ENCODE measurements around the gene CDKAL1. TPM values are rescaled to one million over a fixed set of nuclear protein-coding genes. Genes with fewer than 3 reads are reported as not detected.

Gene CDKAL1
- total RNA-seq, 1 donor from 2014 or later = 24.8 TPM

- Mint-ChIP-seq H3K27me3 (ENCODE audit: unreplicated experiment) (peaks cover 1% of the 10 kb centered on the region), H3K4me3 (ENCODE audit: unreplicated experiment) (no peak overlapping the region), H3K27ac (ENCODE audit: unreplicated experiment) (no peak overlapping the region), H3K9me3 (ENCODE audit: unreplicated experiment) (no peaks in the 10 kb centered on the region), H3K36me3 (ENCODE audit: unreplicated experiment) (no peaks in the 10 kb centered on the region), H3K4me1 (ENCODE audit: low read depth, unreplicated experiment) (peaks cover 7% of the 10 kb centered on the region)
- no peak for TF ChIP-seq CTCF (IDR thresholded peaks at IDR 0.05; ENCODE audit: partially characterized antibody, unreplicated experiment)
- no peak for DNase-seq
These were observed 582.5 kb downstream of the CDKAL1 start for GRCh38 chr6:21116736-21117135.

- Mint-ChIP-seq H3K4me3 (ENCODE audit: unreplicated experiment) (no peak overlapping the region), H3K27ac (ENCODE audit: unreplicated experiment) (no peak overlapping the region), H3K9me3 (ENCODE audit: unreplicated experiment) (no peaks in the 10 kb centered on the region), H3K4me1 (ENCODE audit: low read depth, unreplicated experiment) (peaks cover 7% of the 10 kb centered on the region), H3K27me3 (ENCODE audit: unreplicated experiment) (peaks cover 1% of the 10 kb centered on the region), H3K36me3 (ENCODE audit: unreplicated experiment) (no peaks in the 10 kb centered on the region)
- TF ChIP-seq CTCF (IDR thresholded peaks at IDR 0.05; ENCODE audit: partially characterized antibody, unreplicated experiment) = no peak
- no peak for DNase-seq
These were observed 584.0 kb downstream of the CDKAL1 start for GRCh38 chr6:21118216-21118780.

- no peak overlapping the region for H3K4me3 Mint-ChIP-seq (ENCODE audit: unreplicated experiment)
- peaks cover 1% of the 10 kb centered on the region for H3K27me3 Mint-ChIP-seq (ENCODE audit: unreplicated experiment)
- no peak for TF ChIP-seq CTCF (IDR thresholded peaks at IDR 0.05; ENCODE audit: partially characterized antibody, unreplicated experiment)
- DNase-seq = no peak
- H3K27ac Mint-ChIP-seq (ENCODE audit: unreplicated experiment) = no peak overlapping the region
- peaks cover 4% of the 10 kb centered on the region for H3K36me3 Mint-ChIP-seq (ENCODE audit: unreplicated experiment)
- peaks cover 3% of the 10 kb centered on the region for H3K4me1 Mint-ChIP-seq (ENCODE audit: low read depth, unreplicated experiment)
- H3K9me3 Mint-ChIP-seq (ENCODE audit: unreplicated experiment) = no peaks in the 10 kb centered on the region
These were observed 587.4 kb downstream of the CDKAL1 start for GRCh38 chr6:21121636-21122136.

- no peak for DNase-seq
- Mint-ChIP-seq H3K9me3 (ENCODE audit: unreplicated experiment) (no peaks in the 10 kb centered on the region), H3K27me3 (ENCODE audit: unreplicated experiment) (peaks cover 1% of the 10 kb centered on the region), H3K4me3 (ENCODE audit: unreplicated experiment) (no peak overlapping the region), H3K27ac (ENCODE audit: unreplicated experiment) (peak overlapping the region; percentile 19), H3K4me1 (ENCODE audit: low read depth, unreplicated experiment) (no peaks in the 10 kb centered on the region), H3K36me3 (ENCODE audit: unreplicated experiment) (peaks cover 4% of the 10 kb centered on the region)
- TF ChIP-seq CTCF (IDR thresholded peaks at IDR 0.05; ENCODE audit: partially characterized antibody, unreplicated experiment) = no peak
These were observed 589.5 kb downstream of the CDKAL1 start for GRCh38 chr6:21123507-21124436.

- DNase-seq = no peak
- peaks cover 21% of the 10 kb centered on the region for H3K4me1 Mint-ChIP-seq (ENCODE audit: low read depth, unreplicated experiment)
These were observed 594.3 kb downstream of the CDKAL1 start for GRCh38 chr6:21128601-21129000.

More at GRCh38 chr6:21128601-21129000, 594.3 kb downstream of the CDKAL1 start:
- peaks cover 4% of the 10 kb centered on the region for H3K36me3 Mint-ChIP-seq (ENCODE audit: unreplicated experiment)
- no peaks in the 10 kb centered on the region for H3K27me3 Mint-ChIP-seq (ENCODE audit: unreplicated experiment)
- no peaks in the 10 kb centered on the region for H3K9me3 Mint-ChIP-seq (ENCODE audit: unreplicated experiment)
- TF ChIP-seq CTCF (IDR thresholded peaks at IDR 0.05; ENCODE audit: partially characterized antibody, unreplicated experiment) = no peak
- H3K27ac Mint-ChIP-seq (ENCODE audit: unreplicated experiment) = no peak overlapping the region
- H3K4me3 Mint-ChIP-seq (ENCODE audit: unreplicated experiment) = no peak overlapping the region

Data from glutamatergic neuron (in vitro differentiated cells).